Right lobe of liver (tissue), 6 donors: Measurements from ENCODE around the gene DHX30. TPM values are rescaled to one million over a fixed set of nuclear protein-coding genes. Genes with fewer than 3 reads are reported as not detected.
"Not testable (repeated sequence)": the region's sequence is repeated elsewhere in the genome, so short reads cannot be mapped to it uniquely, and the experiment has no call there.

Experiments
- ATAC-seq, 4 donors: fragments of 200-7000 bp; cut with Tn5 transposase; one replicate each; pipeline ENCODE4 v1.9.1; 2020; ENCODE audit warnings: mild to moderate bottlenecking in 4 of 4, moderate library complexity in 4 of 4
- DNase-seq, 3 donors: peaks; one replicate each; pipeline ENCODE4 v3.0.0-alpha.2; 2020
- H3K27ac ChIP-seq, 3 donors: fragments of 200-600 bp; one replicate each; pipeline ENCODE4 v1.8.0; 2022
- H3K27me3 ChIP-seq, 2 donors: fragments of 200-600 bp; one replicate each; pipeline ENCODE4 v1.8.0; 2022
- H3K36me3 ChIP-seq, 4 donors: fragments of 200-600 bp; sonication (generic) in 1 of 4; one replicate each; pipeline versions ENCODE4 v1.5.1 to v1.8.0; 2017 to 2022; ENCODE audit warnings: control low read depth in 1 of 4
- H3K4me1 ChIP-seq, 4 donors: fragments of 200-600 bp; sonication (generic) in 1 of 4; one replicate each; pipeline versions ENCODE4 v1.5.1 to v1.8.0; 2017 to 2022; ENCODE audit warnings: control low read depth in 1 of 4
- H3K4me3 ChIP-seq, 3 donors: fragments of 200-600 bp; one replicate each; pipeline ENCODE4 v1.8.0; 2022
- H3K9me3 ChIP-seq, 4 donors: fragments of 200-600 bp; sonication (generic) in 1 of 4; one replicate each; pipeline versions ENCODE4 v1.5.1 to v1.8.0; 2017 to 2022; ENCODE audit warnings: control low read depth in 1 of 4
- CTCF ChIP-seq, 4 donors: fragments of 200-600 bp in 3 of 4; fragments of 450-650 bp in 1 of 4; IDR thresholded peaks; one replicate each; pipeline versions ENCODE4 v1.5.1 to v1.8.0; 2016 to 2022; ENCODE audit warnings: antibody characterized with exemption in 4 of 4, mild to moderate bottlenecking in 2 of 4
- POLR2A ChIP-seq: fragments of 450-650 bp; IDR thresholded peaks from one replicate; pipeline ENCODE4 v1.6.1; 2017; ENCODE audit warnings: antibody characterized with exemption, mild to moderate bottlenecking
- WGBS: methylation state at CpG from one replicate; pipeline ENCODE4 v1.1.6; 2018; ENCODE audit warnings: low coverage, low lambda C conversion rate; ENCODE audit not compliant: insufficient coverage; ENCODE audit errors: missing lambda C conversion rate; 5-methylcytosine and 5-hydroxymethylcytosine counted together
- intact Hi-C, 2 donors: fragments of 100-400 bp; cut with DNase I; formaldehyde crosslinking; loops; one replicate each; pipeline versions ENCODE4 v1.11.2 to v1.14.1; 2022
- total RNA-seq, 6 experiments: library from RNA; depleted of rRNA in 2 of 6; stranded (reverse); fragments of >200 nt in 2 of 6; fragmentation: NEBNext Ultra II Directional in 3 of 6; extraction: Animal tissue kit (Norgen Biotek cat#: 25700) in 3 of 6; gene quantifications; one replicate each; pipeline versions ENCODE4 v1.1.0 to v1.2.4, GENCODE V29; 2016 to 2023
- donor health status: DM: no; HTN: yes; CAD: no.
- donor health status: DM: no; HTN: no; CAD: no.
- donor health status: DM: no; HTN: no; CAD: no.
- donor health status: DM: no; HTN: yes; CAD: no.
- donor health status: DM: no; HTN: yes; CAD: no.

The DHX30 gene
- total RNA-seq, 6 experiments from 2014 or later = 20.1 to 40.9 (median 28.7) TPM

- intact Hi-C loops = no loop called here
- DNase-seq = no peak
- no peak overlapping the region for H3K4me3 ChIP-seq
- no peak for TF ChIP-seq CTCF (IDR thresholded peaks at IDR 0.05)
- no peak for TF ChIP-seq POLR2A
- no peak overlapping the region for H3K27ac ChIP-seq
- ATAC-seq = no peak
- H3K9me3 ChIP-seq = no peaks in the 10 kb centered on the region
- no peaks in the 10 kb centered on the region for H3K4me1 ChIP-seq
- no peaks in the 10 kb centered on the region for H3K27me3 ChIP-seq
- peaks cover 0 to 27% (median 5%) of the 10 kb centered on the region in 4 donors for H3K36me3 ChIP-seq
Observed at GRCh38 chr3:47877719-47878118, 74.8 kb downstream of the DHX30 start.

- TF ChIP-seq CTCF (IDR thresholded peaks at IDR 0.05) (peak in 1 of 4 donors; percentile 14), POLR2A (no peak)
- 83% methylated on average over 2 of the region's 2 CpGs for WGBS
- peaks cover 0 to 6% (median 0%) of the 10 kb centered on the region in 4 donors for H3K36me3 ChIP-seq
- H3K9me3 ChIP-seq = no peaks in the 10 kb centered on the region
- no peaks in the 10 kb centered on the region for H3K27me3 ChIP-seq
- H3K4me3 ChIP-seq = no peak overlapping the region
- no peaks in the 10 kb centered on the region for H3K4me1 ChIP-seq
- intact Hi-C loops = no loop called here
- ATAC-seq (no peak), DNase-seq (no peak)
- H3K27ac ChIP-seq = no peak overlapping the region
Observed at GRCh38 chr3:47882338-47882737, 79.4 kb downstream of the DHX30 start.

GRCh38 chr3:47884603-47885002 is 81.7 kb downstream of the DHX30 start:
- no CpG with 5 or more reads among the region's 3 CpGs for WGBS
- H3K9me3 ChIP-seq = no peaks in the 10 kb centered on the region
- H3K4me3 ChIP-seq = no peak overlapping the region
- no peak for DNase-seq
- no peak for ATAC-seq
- peaks cover 0 to 6% (median 0%) of the 10 kb centered on the region in 4 donors for H3K36me3 ChIP-seq
- no peaks in the 10 kb centered on the region for H3K27me3 ChIP-seq
- intact Hi-C loops = no loop called here
- H3K4me1 ChIP-seq = no peaks in the 10 kb centered on the region
- no peak overlapping the region for H3K27ac ChIP-seq
- TF ChIP-seq POLR2A (no peak), CTCF (IDR thresholded peaks at IDR 0.05) (no peak)

GRCh38 chr3:47885168-47885567 is 82.2 kb downstream of the DHX30 start:
- H3K36me3 ChIP-seq = peaks cover 0 to 6% (median 0%) of the 10 kb centered on the region in 4 donors
- no peak for DNase-seq
- no peaks in the 10 kb centered on the region for H3K9me3 ChIP-seq
- no peak for ATAC-seq
- H3K4me1 ChIP-seq = no peaks in the 10 kb centered on the region
- intact Hi-C loops = no loop called here
- H3K27me3 ChIP-seq = no peaks in the 10 kb centered on the region
- no peak overlapping the region for H3K4me3 ChIP-seq
- H3K27ac ChIP-seq = no peak overlapping the region
- WGBS = 100% methylated on average over 1 of the region's 1 CpG
- TF ChIP-seq POLR2A (no peak), CTCF (IDR thresholded peaks at IDR 0.05) (no peak)

- ATAC-seq, H3K27me3 ChIP-seq, H3K9me3 ChIP-seq, H3K4me3 ChIP-seq, H3K27ac ChIP-seq, DNase-seq, H3K4me1 ChIP-seq, intact Hi-C loops: not testable (repeated sequence)
- WGBS = 94% methylated on average over 2 of the region's 9 CpGs
- H3K36me3 ChIP-seq = peaks cover 0 to 15% (median 0%) of the 10 kb centered on the region in 4 donors
Observed at GRCh38 chr3:47887991-47888390, 85.1 kb downstream of the DHX30 start.
